Stomach (tissue), 9 donors: ENCODE results near the gene UBE2G1. TPM values are rescaled to one million over a fixed set of nuclear protein-coding genes. Genes with fewer than 3 reads are reported as not detected.

Experiments used
- DNase-seq, 2 donors: peaks; one replicate each; pipeline versions ENCODE4 v3.0.0 to v3.0.0-alpha.2; 2013 to 2019
- H3K27ac ChIP-seq, 5 donors: fragments of 200-600 bp in 4 of 5; sonication (generic) in 4 of 5; one replicate each; pipeline ENCODE4 v1.5.1; 2013 to 2019; ENCODE audit warnings: mild to moderate bottlenecking in 1 of 5, moderate library complexity in 1 of 5
- H3K27me3 ChIP-seq, 3 donors: fragments of 200-600 bp; sonication (generic); one replicate each; pipeline ENCODE4 v1.5.1; 2017 to 2019; ENCODE audit warnings: mixed run types in 1 of 3
- H3K36me3 ChIP-seq, 4 donors: fragments of 200-600 bp; sonication (generic); 1 replicate in 3 of 4; 2 replicates in 1 of 4; pipeline ENCODE4 v1.5.1; 2016 to 2019
- H3K4me1 ChIP-seq, 4 donors: fragments of 200-600 bp; sonication (generic); one replicate each; pipeline ENCODE4 v1.5.1; 2016 to 2019
- H3K4me3 ChIP-seq, 4 donors: fragments of 200-600 bp; sonication (generic) in 3 of 4; one replicate each; pipeline ENCODE4 v1.5.1; 2016 to 2019; ENCODE audit warnings: mild to moderate bottlenecking in 1 of 4
- H3K9me3 ChIP-seq, 4 donors: fragments of 200-600 bp; sonication (generic); one replicate each; pipeline ENCODE4 v1.5.1; 2016 to 2019
- CTCF ChIP-seq, 7 experiments: fragments of 450-650 bp in 4 of 7; fragments of 200-600 bp in 3 of 7; sonication (generic) in 3 of 7; IDR thresholded peaks; one replicate each; pipeline ENCODE4 v1.5.1; 2016 to 2019; ENCODE audit warnings: antibody characterized with exemption in 7 of 7, control low read depth in 2 of 7, mild to moderate bottlenecking in 1 of 7
- EP300 ChIP-seq: sonication (generic); formaldehyde crosslinking; IDR thresholded peaks from one replicate; pipeline ENCODE4 v1.6.1; 2017; ENCODE audit warnings: antibody characterized with exemption
- POLR2A ChIP-seq, 4 donors: fragments of 450-650 bp; IDR thresholded peaks; one replicate each; pipeline ENCODE4 v1.6.1; 2016; ENCODE audit warnings: antibody characterized with exemption in 4 of 4, control low read depth in 2 of 4, mild to moderate bottlenecking in 1 of 4, moderate library complexity in 1 of 4
- POLR2AphosphoS5 ChIP-seq, 3 donors: sonication (generic); formaldehyde crosslinking; IDR thresholded peaks; one replicate each; pipeline ENCODE4 v1.6.1; 2016; ENCODE audit warnings: antibody characterized with exemption in 3 of 3
- WGBS, 5 donors: extraction: QIAGEN DNeasy Blood & Tissue Kit in 3 of 5; methylation state at CpG; one replicate each; pipeline versions ENCODE4 v1.1.5 to v1.1.7; 2013 to 2018; 5-methylcytosine and 5-hydroxymethylcytosine counted together
- intact Hi-C: fragments of 100-400 bp; cut with DNase I; formaldehyde crosslinking; loops from one replicate; pipeline ENCODE4 v1.15.1; 2023; ENCODE audit warnings: low total_unique reads
- polyA plus RNA-seq, 3 donors: library from polyadenylated mRNA; stranded (reverse); fragments of 200-250 nt; gene quantifications; one replicate each; pipeline ENCODE4 v1.2.3, GENCODE V29; 2013
- total RNA-seq, 5 donors: library from RNA; depleted of rRNA; stranded (reverse); fragments of >200 nt; gene quantifications; one replicate each; pipeline versions ENCODE4 v1.1.0 to v1.2.3, GENCODE V29; 2014 to 2016
- donor health status: healthy with polysubstance abuse.
- donor health status: Bipolar disorder and iron deficiency.
- donor health status: healthy.

The UBE2G1 gene
- total and polyA plus RNA-seq, 8 donors, result 14.0 to 91.0 (median 38.2) TPM

GRCh38 chr17:4272972-4273368 is 93.5 kb downstream of the UBE2G1 start:
- peaks cover 7 to 65% (median 40%) of the 10 kb centered on the region in 4 donors for H3K36me3 ChIP-seq
- H3K9me3 ChIP-seq, result no peaks in the 10 kb centered on the region
- peaks cover 0 to 20% (median 10%) of the 10 kb centered on the region in 4 donors for H3K4me1 ChIP-seq
- H3K4me3 ChIP-seq, result no peak overlapping the region
- H3K27ac ChIP-seq, result no peak overlapping the region
- DNase-seq, result no peak
- WGBS, 5 donors, result 85 to 92% (median 88%) methylated on average over 4 of the region's 4 CpGs
- H3K27me3 ChIP-seq, result no peaks in the 10 kb centered on the region
- intact Hi-C loops, result no loop called here
- TF ChIP-seq CTCF (IDR thresholded peaks at IDR 0.05), result no peak
- TF ChIP-seq EP300, result no peak
- TF ChIP-seq POLR2A (IDR thresholded peaks at IDR 0.05), result no peak
- TF ChIP-seq POLR2AphosphoS5 (IDR thresholded peaks at IDR 0.05), result no peak

DNA sequence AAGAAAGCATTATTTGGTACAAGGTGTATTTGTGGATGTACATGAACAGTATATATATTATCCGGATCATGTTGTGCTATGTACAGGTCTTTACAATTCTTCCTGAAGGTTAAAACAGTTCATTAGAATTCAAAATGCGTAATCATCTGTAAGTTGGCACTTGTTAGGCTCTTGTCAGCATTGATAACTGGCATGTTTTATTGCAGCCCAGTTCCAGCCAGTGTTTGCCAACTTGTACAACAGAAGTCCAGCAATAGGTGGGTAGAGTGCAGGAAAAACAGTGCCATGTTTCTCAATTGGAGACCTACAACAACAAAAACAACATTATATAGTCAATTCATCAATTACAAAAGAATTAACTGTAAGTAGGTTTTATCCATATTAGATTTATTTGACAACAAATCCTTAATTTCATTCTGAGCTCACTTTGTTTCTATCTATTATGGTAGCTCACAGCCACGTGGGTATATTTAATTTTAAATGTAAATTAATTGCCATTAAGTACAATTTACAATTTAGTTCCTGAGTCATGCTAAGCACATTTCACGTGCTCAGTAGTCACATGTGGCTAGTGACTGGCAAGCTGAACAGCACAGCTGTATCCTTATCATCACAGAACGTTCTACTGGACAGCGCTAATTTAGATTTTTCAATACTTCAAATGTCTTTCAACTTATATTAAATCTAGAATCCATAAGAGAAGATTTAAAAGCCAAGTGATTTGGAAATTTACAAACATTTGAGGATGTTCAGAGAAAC is 94.1 kb downstream of the UBE2G1 start:
- no peak for TF ChIP-seq CTCF (IDR thresholded peaks at IDR 0.05)
- no peak for TF ChIP-seq EP300
- no peak for TF ChIP-seq POLR2A (IDR thresholded peaks at IDR 0.05)
- TF ChIP-seq POLR2AphosphoS5 (IDR thresholded peaks at IDR 0.05), result no peak
- intact Hi-C loops, result no loop called here
- Histone ChIP-seq H3K4me1 (peaks cover 0 to 19% (median 8%) of the 10 kb centered on the region in 4 donors), H3K36me3 (peaks cover 7 to 65% (median 41%) of the 10 kb centered on the region in 4 donors), H3K9me3 (no peaks in the 10 kb centered on the region), H3K4me3 (no peak overlapping the region), H3K27ac (no peak overlapping the region), H3K27me3 (no peaks in the 10 kb centered on the region)
- 40 to 69% (median 48%) methylated on average over 6 of the region's 6 CpGs for WGBS, 5 donors
- no peak for DNase-seq

GRCh38 chr17:4270736-4271135 is 95.7 kb downstream of the UBE2G1 start:
- DNase-seq, result no peak
- Histone ChIP-seq H3K27ac (no peak overlapping the region), H3K4me1 (peaks cover 0 to 17% (median 6%) of the 10 kb centered on the region in 4 donors), H3K4me3 (no peak overlapping the region), H3K36me3 (peaks cover 7 to 52% (median 36%) of the 10 kb centered on the region in 4 donors), H3K9me3 (no peaks in the 10 kb centered on the region), H3K27me3 (no peaks in the 10 kb centered on the region)
- intact Hi-C loops, result no loop called here
- no peak for TF ChIP-seq EP300
- no peak for TF ChIP-seq POLR2AphosphoS5 (IDR thresholded peaks at IDR 0.05)
- no peak for TF ChIP-seq POLR2A (IDR thresholded peaks at IDR 0.05)
- no peak for TF ChIP-seq CTCF (IDR thresholded peaks at IDR 0.05)
- 50 to 75% (median 60%) methylated on average over 3 of the region's 3 CpGs for WGBS, 5 donors

GRCh38 chr17:4269915-4270314 is 96.6 kb downstream of the UBE2G1 start:
- Histone ChIP-seq H3K36me3 (peaks cover 7 to 49% (median 36%) of the 10 kb centered on the region in 4 donors), H3K27ac (no peak overlapping the region), H3K9me3 (no peaks in the 10 kb centered on the region), H3K4me1 (peaks cover 0 to 17% (median 6%) of the 10 kb centered on the region in 4 donors), H3K4me3 (no peak overlapping the region), H3K27me3 (no peaks in the 10 kb centered on the region)
- DNase-seq, result no peak
- intact Hi-C loops, result no loop called here
- TF ChIP-seq CTCF (IDR thresholded peaks at IDR 0.05) (no peak), EP300 (no peak), POLR2A (IDR thresholded peaks at IDR 0.05) (no peak), POLR2AphosphoS5 (IDR thresholded peaks at IDR 0.05) (no peak)
- WGBS, 5 donors, result 86 to 97% (median 96%) methylated on average over 4 of the region's 4 CpGs
